Right cardiac atrium (tissue), 5 donors: ENCODE results near the gene NKX1-1. TPM values are rescaled to one million over a fixed set of nuclear protein-coding genes. Genes with fewer than 3 reads are reported as not detected.

Source experiments
- ATAC-seq, 2 donors: fragments of 200-7000 bp; cut with Tn5 transposase; one replicate each; pipeline versions ENCODE4 v1.8.0 to v1.9.1; 2020; ENCODE audit warnings: moderate library complexity in 2 of 2, mild to moderate bottlenecking in 1 of 2
- DNase-seq, 3 donors: peaks; one replicate each; pipeline ENCODE4 v3.0.0-alpha.2; 2020
- H3K27ac ChIP-seq: one replicate; pipeline ENCODE4 v1.5.1; 2013; ENCODE audit warnings: mild to moderate bottlenecking, low read length, control low read depth, moderate library complexity
- H3K27me3 ChIP-seq: one replicate; pipeline ENCODE4 v1.6.1; 2013; ENCODE audit not compliant: control insufficient read depth, insufficient read depth
- H3K4me1 ChIP-seq: one replicate; pipeline ENCODE4 v1.6.1; 2013; ENCODE audit warnings: low read length; ENCODE audit not compliant: control insufficient read depth, insufficient read depth
- H3K4me3 ChIP-seq: one replicate; pipeline ENCODE4 v1.5.1; 2013; ENCODE audit warnings: low read length, control low read depth
- H3K9me3 ChIP-seq: one replicate; pipeline ENCODE4 v1.6.1; 2013; ENCODE audit warnings: low read length; ENCODE audit not compliant: control insufficient read depth
- WGBS: extraction: QIAGEN DNeasy Blood & Tissue Kit; methylation state at CpG from one replicate; pipeline ENCODE4 v1.1.7; 2013; 5-methylcytosine and 5-hydroxymethylcytosine counted together
- intact Hi-C, 4 donors: fragments of 100-400 bp; cut with DNase I; formaldehyde crosslinking; loops; one replicate each; pipeline versions ENCODE4 v1.11.0 to v1.14.0; 2022 to 2023
- polyA plus RNA-seq: library from polyadenylated mRNA; stranded (reverse); fragments of 200-250 nt; gene quantifications from one replicate; pipeline ENCODE4 v1.2.3, GENCODE V29; 2013
- total RNA-seq, 4 donors: library from RNA; stranded (reverse); fragmentation: NEBNext Ultra II Directional; extraction: Animal tissue kit (Norgen Biotek cat#: 25700); gene quantifications; one replicate each; pipeline ENCODE4 v1.2.1, GENCODE V29; 2021
- donor health status: healthy with polysubstance abuse.
- donor health status: DM: no; HTN: yes; CAD: no.
- donor health status: DM: no; HTN: no; CAD: no.
- donor health status: DM: no; HTN: yes; CAD: no; lungs with severe emphysema.
- donor health status: DM: yes; HTN: yes; CAD: no.

Gene NKX1-1
- total and polyA plus RNA-seq, 5 donors: not detected

GRCh38 chr4:1369091-1369450 is 37.2 kb downstream of the NKX1-1 start:
- intact Hi-C loops: loop anchor here in 1 of 4 donors (5.0 kb wide), 1 partner anchor 258 kb away; no protein-coding TSS in a partner anchor
- Histone ChIP-seq H3K4me3 (no peak overlapping the region), H3K27ac (no peak overlapping the region), H3K9me3 (no peaks in the 10 kb centered on the region), H3K27me3 (no peaks in the 10 kb centered on the region), H3K4me1 (no peaks in the 10 kb centered on the region)
- DNase-seq (peak in 1 of 3 donors; percentile 33), ATAC-seq (no peak)
- 94% methylated on average over 18 of the region's 18 CpGs for WGBS

GRCh38 chr4:1368421-1369090 is 37.7 kb downstream of the NKX1-1 start:
- intact Hi-C loops: loop anchor here in 1 of 4 donors (5.0 kb wide), 1 partner anchor 259 kb away; no protein-coding TSS in a partner anchor
- peak in 1 of 3 donors; percentile 49 for DNase-seq
- WGBS: 92% methylated on average over 24 of the region's 24 CpGs

GRCh38 chr4:1367936-1368289 is 38.3 kb downstream of the NKX1-1 start:
- H3K9me3 ChIP-seq: no peaks in the 10 kb centered on the region
- intact Hi-C loops: loop anchor here in 1 of 4 donors (5.0 kb wide), 1 partner anchor 259 kb away; no protein-coding TSS in a partner anchor
- DNase-seq: no peak
- H3K27ac ChIP-seq: no peak overlapping the region
- H3K27me3 ChIP-seq: no peaks in the 10 kb centered on the region
- WGBS: 86% methylated on average over 10 of the region's 10 CpGs
- H3K4me3 ChIP-seq: no peak overlapping the region
- ATAC-seq: peak in 1 of 2 donors; percentile 17
- H3K4me1 ChIP-seq: no peaks in the 10 kb centered on the region

More at GRCh38 chr4:1368421-1369090, 37.7 kb downstream of the NKX1-1 start:
- peak in 1 of 2 donors; percentile 18 for ATAC-seq
- Histone ChIP-seq H3K4me1 (no peaks in the 10 kb centered on the region), H3K4me3 (no peak overlapping the region), H3K27me3 (no peaks in the 10 kb centered on the region), H3K27ac (no peak overlapping the region), H3K9me3 (no peaks in the 10 kb centered on the region)

GRCh38 chr4:1367230-1367935 is 38.9 kb downstream of the NKX1-1 start:
- no peaks in the 10 kb centered on the region for H3K9me3 ChIP-seq
- H3K4me3 ChIP-seq: no peak overlapping the region
- DNase-seq (peak in 1 of 3 donors; percentile 42), ATAC-seq (no peak)
- WGBS: 94% methylated on average over 17 of the region's 17 CpGs
- no peaks in the 10 kb centered on the region for H3K4me1 ChIP-seq
- no peak overlapping the region for H3K27ac ChIP-seq
- intact Hi-C loops: loop anchor here in 1 of 4 donors (5.0 kb wide), 1 partner anchor 260 kb away; no protein-coding TSS in a partner anchor
- no peaks in the 10 kb centered on the region for H3K27me3 ChIP-seq

GRCh38 chr4:1366371-1367229 is 39.6 kb downstream of the NKX1-1 start:
- intact Hi-C loops: loop anchor here in 1 of 4 donors (5.0 kb wide), 1 partner anchor 261 kb away; no protein-coding TSS in a partner anchor
- no peaks in the 10 kb centered on the region for H3K4me1 ChIP-seq
- H3K27me3 ChIP-seq: no peaks in the 10 kb centered on the region
- no peak overlapping the region for H3K4me3 ChIP-seq
- H3K27ac ChIP-seq: no peak overlapping the region
- 93% methylated on average over 35 of the region's 35 CpGs for WGBS
- peak in 1 of 3 donors; percentile 47 for DNase-seq
- ATAC-seq: no peak
- no peaks in the 10 kb centered on the region for H3K9me3 ChIP-seq

GRCh38 chr4:1365271-1366178 is 40.7 kb downstream of the NKX1-1 start:
- no peak overlapping the region for H3K4me3 ChIP-seq
- no peak for ATAC-seq
- no peaks in the 10 kb centered on the region for H3K4me1 ChIP-seq
- DNase-seq: peak in 2 of 3 donors; percentile 25 to 41
- intact Hi-C loops: loop anchor here in 1 of 4 donors (5.0 kb wide), 1 partner anchor 262 kb away; no protein-coding TSS in a partner anchor
- H3K27ac ChIP-seq: no peak overlapping the region
- no peaks in the 10 kb centered on the region for H3K27me3 ChIP-seq
- H3K9me3 ChIP-seq: no peaks in the 10 kb centered on the region
- WGBS: 84% methylated on average over 25 of the region's 25 CpGs

GRCh38 chr4:1364748-1365147 is 41.5 kb downstream of the NKX1-1 start:
- Histone ChIP-seq H3K27me3 (no peaks in the 10 kb centered on the region), H3K4me1 (no peaks in the 10 kb centered on the region), H3K9me3 (no peaks in the 10 kb centered on the region), H3K4me3 (no peak overlapping the region), H3K27ac (no peak overlapping the region)
- DNase-seq (peak in 2 of 3 donors; percentile 29 to 35), ATAC-seq (no peak)
- intact Hi-C loops: loop anchor here in 1 of 4 donors (5.0 kb wide), 1 partner anchor 263 kb away; no protein-coding TSS in a partner anchor
- 94% methylated on average over 13 of the region's 13 CpGs for WGBS

GRCh38 chr4:1364217-1364616 is 42.0 kb downstream of the NKX1-1 start:
- 88% methylated on average over 16 of the region's 18 CpGs for WGBS
- no peak overlapping the region for H3K4me3 ChIP-seq
- H3K27me3 ChIP-seq: no peaks in the 10 kb centered on the region
- no peak overlapping the region for H3K27ac ChIP-seq
- H3K9me3 ChIP-seq: no peaks in the 10 kb centered on the region
- DNase-seq: peak in 1 of 3 donors; percentile 18
- H3K4me1 ChIP-seq: no peaks in the 10 kb centered on the region
- ATAC-seq: no peak
- intact Hi-C loops: no loop called here

- no peak for ATAC-seq
- Histone ChIP-seq H3K27me3 (no peaks in the 10 kb centered on the region), H3K4me3 (no peak overlapping the region), H3K27ac (no peak overlapping the region), H3K4me1 (no peaks in the 10 kb centered on the region), H3K9me3 (no peaks in the 10 kb centered on the region)
- 82% methylated on average over 11 of the region's 11 CpGs for WGBS
- no peak for DNase-seq
- intact Hi-C loops: no loop called here
Measured at GRCh38 chr4:1363513-1363912, 42.7 kb downstream of the NKX1-1 start.

- whole genome bisulfite sequencing: 91% methylated on average over 17 of the region's 17 CpGs
- Histone ChIP-seq H3K4me3 (no peak overlapping the region), H3K9me3 (no peaks in the 10 kb centered on the region), H3K27ac (no peak overlapping the region), H3K4me1 (no peaks in the 10 kb centered on the region), H3K27me3 (no peaks in the 10 kb centered on the region)
- ATAC-seq (no peak), DNase-seq (peak in 2 of 3 donors; percentile 24 to 29)
- intact Hi-C loops: no loop called here
Measured at GRCh38 chr4:1362521-1362920, 43.7 kb downstream of the NKX1-1 start.
